SK-N-DZ (cell line): Measurements from ENCODE around the gene KIAA0930.

Source experiments
- DNase-seq: peaks from one replicate; pipeline ENCODE4 v3.0.0-alpha.2; 2015; ENCODE audit warnings: low spot score

The KIAA0930 gene

GRCh38 chr22:45238076-45238956 lies 2.4 kb downstream of the KIAA0930 start:
- DNase-seq, result no peak

DNA sequence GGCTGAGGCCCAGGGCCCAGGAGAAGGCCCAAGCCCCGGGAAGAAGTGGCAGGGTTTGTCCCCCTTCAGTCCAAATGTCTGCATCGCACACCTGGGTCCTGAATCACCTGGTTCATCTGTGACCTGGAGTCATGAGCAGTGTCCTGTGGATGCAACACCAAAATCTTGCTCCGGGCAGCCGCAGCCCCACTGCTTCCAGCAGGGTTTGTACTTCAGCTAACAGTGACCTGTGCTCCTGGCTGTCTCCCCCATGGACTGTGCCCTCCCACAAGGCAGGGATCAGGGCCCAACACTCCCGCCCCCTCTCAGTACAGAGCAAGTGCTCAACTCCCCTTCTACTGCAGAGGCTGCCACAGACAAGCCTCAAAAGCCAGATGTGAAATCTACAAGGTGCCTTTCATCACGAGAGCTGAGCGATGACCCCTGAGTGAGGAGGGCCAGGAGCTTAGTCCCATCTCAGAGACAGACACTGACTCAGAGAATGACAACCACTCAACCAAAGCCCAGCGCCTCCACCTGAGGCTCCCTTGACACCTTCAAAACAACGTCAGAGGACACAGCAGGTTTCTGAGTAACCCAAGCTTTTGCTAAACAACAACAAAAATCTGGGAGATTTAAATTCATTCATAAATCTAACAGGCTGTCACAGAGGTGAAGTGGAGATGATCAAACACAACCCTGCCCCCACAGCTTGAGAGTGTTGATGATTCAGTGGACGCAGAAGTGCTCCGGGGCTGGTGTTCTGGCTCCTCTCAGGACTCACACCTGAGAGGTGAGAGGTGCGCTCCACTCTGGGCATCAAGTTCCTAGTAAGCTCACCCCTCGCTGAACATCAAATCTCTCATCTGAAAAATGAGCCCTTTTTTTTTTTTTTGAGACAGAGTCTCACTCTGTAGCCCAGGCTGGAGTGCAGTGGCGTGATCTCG lies 3.4 kb downstream of the KIAA0930 start:
- no peak for DNase-seq

DNA sequence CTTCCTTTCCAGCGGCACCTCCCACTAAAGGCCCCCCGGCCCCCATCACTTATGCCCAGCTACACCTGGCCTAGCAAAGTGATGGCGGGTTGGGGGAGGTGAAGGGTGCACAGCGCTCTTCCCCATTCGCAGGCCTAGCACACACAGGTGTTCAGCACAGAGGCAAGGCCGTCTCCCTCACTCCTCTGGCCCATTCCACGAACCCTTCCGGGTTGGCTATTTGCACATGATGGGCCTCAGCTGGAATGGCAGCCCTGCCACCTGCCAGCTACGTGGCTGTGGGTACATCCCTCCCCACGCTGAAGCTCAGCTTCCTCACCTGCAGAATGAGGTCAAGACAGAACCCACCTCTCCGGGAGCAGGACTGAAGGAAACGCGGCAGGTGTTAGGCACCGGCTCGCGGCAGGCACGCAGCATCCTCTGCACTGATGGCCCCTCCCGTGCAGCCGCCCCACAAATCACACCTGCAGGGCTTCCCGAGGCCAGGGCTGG lies 4.8 kb downstream of the KIAA0930 start:
- no peak for DNase-seq

DNA sequence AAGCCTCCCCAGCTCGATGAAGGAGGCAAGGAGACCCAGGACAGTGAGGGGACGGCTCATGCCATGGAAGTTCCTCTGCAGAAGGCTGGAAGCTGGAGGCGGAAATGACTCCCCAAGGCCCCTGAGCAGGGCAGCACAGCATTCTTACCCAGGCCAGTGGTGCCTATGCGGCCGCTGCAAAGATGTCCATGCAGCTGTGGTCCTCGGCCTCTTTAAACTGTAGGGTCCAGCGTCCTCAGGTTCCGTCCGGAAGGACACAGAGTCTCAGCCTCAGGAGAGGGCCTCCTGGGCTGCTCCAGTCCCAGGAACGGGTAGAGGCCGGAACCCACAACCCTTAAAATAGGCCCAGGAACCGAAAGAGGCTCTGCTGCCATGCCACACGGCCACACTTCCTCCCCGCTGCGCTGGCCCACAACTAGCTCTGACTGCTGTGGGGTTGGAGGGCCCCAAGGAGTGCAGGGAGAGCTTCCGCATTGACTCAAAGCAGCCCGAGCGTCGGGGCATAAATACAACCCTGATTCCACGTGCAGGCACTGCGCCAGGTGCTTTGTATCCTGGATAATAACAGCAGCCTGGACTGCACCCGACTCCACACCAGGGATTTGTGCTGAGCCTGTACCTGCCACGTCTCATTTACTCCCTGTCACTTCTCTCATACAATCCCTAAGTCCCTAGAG lies 5.5 kb downstream of the KIAA0930 start:
- no peak for DNase-seq

DNA sequence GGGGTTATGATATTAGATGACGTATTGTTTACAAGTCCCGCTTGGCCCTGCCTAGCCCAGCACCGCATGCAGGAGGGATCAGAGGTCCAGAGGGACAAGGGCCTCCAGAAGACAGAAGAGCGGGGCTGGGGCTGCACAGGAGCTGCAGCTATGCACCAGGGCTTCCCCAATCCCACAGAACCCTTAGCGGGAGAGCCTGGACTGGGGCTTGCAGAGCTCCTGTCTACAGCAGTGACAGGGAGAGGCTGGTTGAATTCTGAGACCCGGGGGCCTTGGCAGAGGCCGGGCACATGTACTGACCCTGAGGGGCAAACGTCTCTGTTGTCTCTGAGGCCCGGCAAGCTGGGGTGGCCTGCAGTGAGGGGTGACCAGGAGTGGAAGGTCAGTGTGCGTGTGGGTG lies 6.9 kb downstream of the KIAA0930 start:
- DNase-seq, result no peak

GRCh38 chr22:45233386-45233785 lies 7.3 kb downstream of the KIAA0930 start:
- no peak for DNase-seq

DNA sequence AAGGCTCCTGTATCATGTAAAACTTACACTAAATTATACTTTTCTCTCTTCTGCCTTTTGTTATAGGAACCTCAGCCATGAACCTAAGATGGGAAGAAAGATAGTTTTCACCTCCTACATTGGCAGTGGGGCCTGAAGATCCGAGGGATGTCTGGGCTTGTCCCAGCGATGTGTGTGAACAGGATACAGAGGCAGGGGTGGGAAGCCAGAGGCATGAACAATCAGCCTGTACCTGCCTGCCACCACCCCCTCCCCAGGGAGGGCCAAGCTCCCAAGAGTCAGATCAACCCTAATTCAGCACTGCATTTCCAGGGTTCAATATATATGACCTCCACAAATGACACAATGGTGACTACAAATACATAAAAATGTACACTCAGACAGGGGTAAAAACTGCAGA lies 9.4 kb downstream of the KIAA0930 start:
- DNase-seq, result no peak

- DNase-seq, result no peak
Measured at GRCh38 chr22:45230026-45230721, 10.5 kb downstream of the KIAA0930 start.

- no peak for DNase-seq
Measured at GRCh38 chr22:45229181-45229580, 11.5 kb downstream of the KIAA0930 start.

GRCh38 chr22:45228401-45228754 lies 12.3 kb downstream of the KIAA0930 start:
- no peak for DNase-seq

- DNase-seq, result no peak
Measured at GRCh38 chr22:45227645-45228400, 12.9 kb downstream of the KIAA0930 start.

GRCh38 chr22:45226503-45227186 lies 14.0 kb downstream of the KIAA0930 start:
- no peak for DNase-seq

- DNase-seq, result no peak
Measured at GRCh38 chr22:45225732-45226502, 14.8 kb downstream of the KIAA0930 start.

- DNase-seq, result no peak
Measured at GRCh38 chr22:45224988-45225731, 15.5 kb downstream of the KIAA0930 start.

DNA sequence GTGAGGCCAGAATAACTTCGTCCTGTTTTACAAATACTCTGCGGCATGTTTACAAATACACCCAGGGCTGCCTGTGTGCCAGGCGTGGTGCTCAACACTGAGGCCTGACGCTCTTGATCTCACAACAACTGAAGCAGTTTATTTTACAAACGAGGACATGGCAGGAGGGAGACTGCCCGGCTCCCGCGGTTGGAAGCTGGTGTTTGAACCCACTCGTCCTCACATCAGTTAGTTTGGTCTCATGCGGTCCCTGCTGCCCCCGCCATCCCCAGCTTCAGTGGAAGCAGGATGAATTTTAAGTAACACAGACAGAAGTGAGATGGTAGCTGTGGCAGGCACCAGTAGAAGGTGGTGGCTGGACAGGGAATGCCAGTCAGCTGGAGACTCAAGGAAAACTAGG lies 16.4 kb downstream of the KIAA0930 start:
- DNase-seq, result no peak

GRCh38 chr22:45223304-45224117 lies 17.2 kb downstream of the KIAA0930 start:
- DNase-seq, result no peak

- no peak for DNase-seq
Measured at GRCh38 chr22:45221201-45221600, 19.5 kb downstream of the KIAA0930 start.
